ENCODE data around the gene MPZL1. TPM values are rescaled to one million over a fixed set of nuclear protein-coding genes. Genes with fewer than 3 reads are reported as not detected.

MPZL1 gene
- total RNA-seq, 4 donors from 2014 or later, result 9.2 to 15.7 (median 11.7) TPM

- in situ Hi-C loops (cut with MboI; ENCODE audit: low sequenced_read_pairs in 4 of 4) (loop anchor here in 2 of 4 donors (5.0 to 25.0 kb wide), 3 partner anchors 86 to 279 kb away; partner anchors contain the start of gene MPZL1 (in 1 of the 2)), intact Hi-C loops (cut with DNase I; ENCODE audit: low total_unique reads) (no loop called here)
- DNase-seq (no peak), ATAC-seq (no peak)
- Histone ChIP-seq H3K27me3 (no peaks in the 10 kb centered on the region), H3K36me3 (no peaks in the 10 kb centered on the region), H3K4me3 (no peak overlapping the region), H3K9me3 (no peaks in the 10 kb centered on the region), H3K4me1 (no peaks in the 10 kb centered on the region), H3K27ac (no peak overlapping the region)
- no peak for TF ChIP-seq CTCF (IDR thresholded peaks at IDR 0.05 in 4 of 5, conservative IDR thresholded peaks at IDR 0.05 in 1 of 5)
- TF ChIP-seq POLR2A (IDR thresholded peaks at IDR 0.05), result no peak
Measured at GRCh38 chr1:167808690-167809089, 86.9 kb downstream of the MPZL1 start.

DNA sequence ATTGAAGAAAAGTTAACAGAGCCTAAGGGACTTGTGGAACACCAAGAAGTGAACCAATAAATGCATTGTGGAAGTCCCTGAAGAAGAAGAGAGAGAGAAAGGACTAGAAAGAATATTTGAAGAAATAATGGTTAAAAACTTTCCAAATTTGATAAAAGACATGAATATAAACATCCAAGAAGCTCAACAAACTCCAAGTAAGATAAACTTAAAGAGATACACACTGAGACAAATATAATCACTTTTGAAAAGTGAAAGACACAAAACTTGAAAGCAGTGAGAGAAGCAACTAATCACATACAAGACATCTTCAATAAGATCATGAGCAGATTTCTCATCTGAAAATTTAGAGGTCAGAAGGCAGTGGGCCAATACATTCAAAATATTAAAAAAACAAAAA lies 91.2 kb downstream of the MPZL1 start:
- TF ChIP-seq CTCF (IDR thresholded peaks at IDR 0.05 in 4 of 5, conservative IDR thresholded peaks at IDR 0.05 in 1 of 5), result no peak
- TF ChIP-seq POLR2A (IDR thresholded peaks at IDR 0.05), result no peak
- in situ Hi-C loops (cut with MboI; ENCODE audit: low sequenced_read_pairs in 4 of 4), result loop anchor here in 1 of 4 donors (25.0 kb wide), 2 partner anchors 201 to 274 kb away; no protein-coding TSS in a partner anchor

GRCh38 chr1:167815650-167816049 lies 93.9 kb downstream of the MPZL1 start:
- TF ChIP-seq CTCF (IDR thresholded peaks at IDR 0.05 in 4 of 5, conservative IDR thresholded peaks at IDR 0.05 in 1 of 5) (no peak), POLR2A (IDR thresholded peaks at IDR 0.05) (no peak)
- no peak overlapping the region for H3K4me3 ChIP-seq
- H3K27me3 ChIP-seq, result no peaks in the 10 kb centered on the region
- intact Hi-C loops (cut with DNase I; ENCODE audit: low total_unique reads) (no loop called here), in situ Hi-C loops (cut with MboI; ENCODE audit: low sequenced_read_pairs in 4 of 4) (loop anchor here in 1 of 4 donors (25.0 kb wide), 2 partner anchors 203 to 272 kb away; no protein-coding TSS in a partner anchor)
- no peaks in the 10 kb centered on the region for H3K9me3 ChIP-seq
- DNase-seq, result no peak
- H3K36me3 ChIP-seq, result no peaks in the 10 kb centered on the region
- H3K4me1 ChIP-seq, result peaks cover 0 to 9% of the 10 kb centered on the region in 2 donors
- H3K27ac ChIP-seq, result no peak overlapping the region
- no peak for ATAC-seq

More for the DNA sequence above, 91.2 kb downstream of the MPZL1 start:
- no peaks in the 10 kb centered on the region for H3K9me3 ChIP-seq
- intact Hi-C loops (cut with DNase I; ENCODE audit: low total_unique reads), result no loop called here
- no peak overlapping the region for H3K4me3 ChIP-seq
- H3K4me1 ChIP-seq, result no peaks in the 10 kb centered on the region
- no peak overlapping the region for H3K27ac ChIP-seq
- H3K27me3 ChIP-seq, result no peaks in the 10 kb centered on the region
- no peaks in the 10 kb centered on the region for H3K36me3 ChIP-seq
- DNase-seq, result no peak
- no peak for ATAC-seq

DNA sequence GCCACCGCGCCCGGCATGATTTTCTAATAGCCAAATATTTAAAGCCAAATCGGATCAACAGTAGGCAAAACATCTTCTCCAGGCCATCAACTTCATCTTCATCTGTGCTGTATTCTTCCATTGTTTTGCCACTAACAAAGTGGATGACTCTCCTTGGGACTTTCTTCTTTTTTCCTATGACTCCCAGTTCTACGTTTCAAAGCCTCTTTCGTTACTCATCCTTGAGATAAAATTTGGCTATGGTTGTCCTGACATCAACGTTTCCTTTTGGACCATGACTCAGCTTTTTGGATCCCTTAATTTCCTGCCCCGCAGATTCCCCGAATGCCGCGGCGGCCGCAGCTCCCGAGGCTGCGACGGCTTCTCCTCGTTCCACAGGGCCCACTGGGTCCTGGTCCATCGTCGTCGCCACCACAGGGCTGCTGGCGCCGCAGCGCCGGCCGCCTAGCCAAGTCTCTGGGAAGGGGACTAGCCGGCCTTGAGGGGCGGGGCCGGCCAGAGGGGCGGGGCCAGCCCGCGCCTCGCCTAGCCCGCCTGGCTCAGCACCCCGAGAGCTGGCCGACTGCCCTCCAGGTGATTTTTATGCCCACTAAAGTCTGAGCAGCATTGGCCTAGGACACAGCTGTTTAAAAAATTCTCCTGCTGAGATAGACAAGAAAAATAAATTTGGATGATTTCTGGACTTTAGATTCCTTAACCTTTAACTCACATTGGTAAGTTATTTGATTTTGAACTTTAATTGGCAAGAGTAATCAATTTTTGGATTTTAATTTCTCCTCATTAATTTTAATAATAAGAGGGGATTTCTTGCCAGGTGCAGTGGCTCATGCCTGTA lies 98.3 kb downstream of the MPZL1 start:
- H3K36me3 ChIP-seq, result no peaks in the 10 kb centered on the region
- peak overlapping the region; percentile 43 to 59 (median 47) for H3K4me3 ChIP-seq
- peaks cover 0 to 9% of the 10 kb centered on the region in 2 donors for H3K4me1 ChIP-seq
- no peak for TF ChIP-seq CTCF (IDR thresholded peaks at IDR 0.05 in 4 of 5, conservative IDR thresholded peaks at IDR 0.05 in 1 of 5)
- TF ChIP-seq POLR2A (IDR thresholded peaks at IDR 0.05), result no peak
- DNase-seq (peak; percentile 45 to 85), ATAC-seq (peak; percentile 92 to 93)
- peak overlapping the region; percentile 64 to 82 (median 76) for H3K27ac ChIP-seq
- in situ Hi-C loops (cut with MboI; ENCODE audit: low sequenced_read_pairs in 4 of 4) (loop anchor here in 1 of 4 donors (25.0 kb wide), 2 partner anchors 208 to 267 kb away; no protein-coding TSS in a partner anchor), intact Hi-C loops (cut with DNase I; ENCODE audit: low total_unique reads) (loop anchor here (5.0 kb wide), 3 partner anchors 103 to 262 kb away; partner anchors contain the start of genes DCAF6 and MPC2)
- H3K9me3 ChIP-seq, result no peaks in the 10 kb centered on the region
- H3K27me3 ChIP-seq, result no peaks in the 10 kb centered on the region

Measured in gastrocnemius medialis (tissue), 4 donors.